Gastroesophageal sphincter (tissue), 4 donors: ENCODE data around the gene MIDN. TPM values are rescaled to one million over a fixed set of nuclear protein-coding genes. Genes with fewer than 3 reads are reported as not detected.
"Not testable (repeated sequence)": the region's sequence is repeated elsewhere in the genome, so short reads cannot be mapped to it uniquely, and the experiment has no call there.

Experiments
- ATAC-seq: fragments of 150-250 bp; one replicate; pipeline ENCODE4 v1.9.1; 2016; ENCODE audit warnings: mild to moderate bottlenecking, moderate library complexity
- H3K27ac ChIP-seq, 4 donors: fragments of 200-600 bp; sonication (generic) in 3 of 4; 1 replicate in 3 of 4; 2 replicates in 1 of 4; pipeline ENCODE4 v1.5.1; 2016 to 2019
- H3K27me3 ChIP-seq: fragments of 200-600 bp; sonication (generic); one replicate; pipeline ENCODE4 v1.5.1; 2019
- H3K36me3 ChIP-seq, 2 donors: fragments of 200-600 bp; sonication (generic); one replicate each; pipeline ENCODE4 v1.5.1; 2019; ENCODE audit warnings: control low read depth in 1 of 2
- H3K4me1 ChIP-seq, 3 donors: fragments of 200-600 bp; sonication (generic); 1 replicate in 2 of 3; 2 replicates in 1 of 3; pipeline ENCODE4 v1.5.1; 2016 to 2019; ENCODE audit warnings: control low read depth in 2 of 3
- H3K4me3 ChIP-seq, 2 donors: fragments of 200-600 bp; sonication (generic); one replicate each; pipeline ENCODE4 v1.5.1; 2019; ENCODE audit warnings: mild to moderate bottlenecking in 1 of 2, moderate library complexity in 1 of 2
- H3K9me3 ChIP-seq, 3 donors: fragments of 200-600 bp; sonication (generic); one replicate each; pipeline ENCODE4 v1.5.1; 2017 to 2019; ENCODE audit warnings: control low read depth in 2 of 3
- CTCF ChIP-seq, 4 experiments: fragments of 200-600 bp in 2 of 4; fragments of 450-650 bp in 2 of 4; sonication (generic) in 1 of 4; IDR thresholded peaks; one replicate each; pipeline ENCODE4 v1.5.1; 2017 to 2019; ENCODE audit warnings: antibody characterized with exemption in 4 of 4, mild to moderate bottlenecking in 2 of 4, moderate library complexity in 2 of 4
- EP300 ChIP-seq: sonication (generic); formaldehyde crosslinking; IDR thresholded peaks from one replicate; pipeline ENCODE4 v1.6.1; 2017; ENCODE audit warnings: antibody characterized with exemption, mild to moderate bottlenecking
- POLR2A ChIP-seq, 2 donors: fragments of 450-650 bp; IDR thresholded peaks; one replicate each; pipeline ENCODE4 v1.6.1; 2017; ENCODE audit warnings: antibody characterized with exemption in 2 of 2, mild to moderate bottlenecking in 2 of 2, moderate library complexity in 1 of 2
- POLR2AphosphoS5 ChIP-seq: sonication (generic); formaldehyde crosslinking; IDR thresholded peaks from one replicate; pipeline ENCODE4 v1.6.1; 2017; ENCODE audit warnings: antibody characterized with exemption
- WGBS, 2 donors: methylation state at CpG; one replicate each; pipeline ENCODE4 v1.1.5; 2018; ENCODE audit warnings: low coverage in 1 of 2; 5-methylcytosine and 5-hydroxymethylcytosine counted together
- total RNA-seq, 4 donors: library from RNA; depleted of rRNA; stranded (reverse); fragments of >200 nt; gene quantifications; one replicate each; pipeline ENCODE4 v1.1.0, GENCODE V29; 2016

Gene MIDN
- total RNA-seq, 4 donors from 2014 or later = 20.0 to 40.1 (median 24.2) TPM

GRCh38 chr19:1245494-1246264, 2.7 kb upstream of the MIDN start:
- WGBS, 2 donors = no CpG with 5 or more reads among the region's 26 CpGs
- H3K36me3 ChIP-seq = no peaks in the 10 kb centered on the region
- peak; percentile 2 for ATAC-seq
- peak overlapping the region; percentile 79 to 100 (median 98) for H3K27ac ChIP-seq
- TF ChIP-seq CTCF (IDR thresholded peaks at IDR 0.05) (no peak), EP300 (peak; percentile 60), POLR2AphosphoS5 (peak; percentile 71), POLR2A (IDR thresholded peaks at IDR 0.05) (peak in 1 of 2 donors; percentile 28)
- H3K4me1 ChIP-seq = peaks cover 7 to 75% (median 62%) of the 10 kb centered on the region in 3 donors
- H3K4me3 ChIP-seq = peak overlapping the region in 1 of 2 donors; percentile 35
- no peaks in the 10 kb centered on the region for H3K9me3 ChIP-seq
- no peaks in the 10 kb centered on the region for H3K27me3 ChIP-seq

- H3K4me3 ChIP-seq, ATAC-seq, H3K36me3 ChIP-seq, H3K9me3 ChIP-seq, H3K27me3 ChIP-seq: not testable (repeated sequence)
- 66 to 79% methylated on average over 9 to 15 of the region's 27 CpGs for WGBS, 2 donors
- peak overlapping the region; percentile 79 to 100 (median 98) for H3K27ac ChIP-seq
- H3K4me1 ChIP-seq = peaks cover 3 to 74% (median 56%) of the 10 kb centered on the region in 3 donors
Measured at GRCh38 chr19:1246265-1247087, 1.9 kb upstream of the MIDN start.

GRCh38 chr19:1247748-1248138, 640 bp upstream of the MIDN start:
- Histone ChIP-seq H3K4me3 (peak overlapping the region; percentile 65 to 86), H3K4me1 (peaks cover 3 to 75% (median 54%) of the 10 kb centered on the region in 3 donors)
- WGBS, 2 donors = 52 to 76% methylated on average over 4 of the region's 8 CpGs

GRCh38 chr19:1248786-1249297, 459 bp downstream of the MIDN start:
- no CpG with 5 or more reads among the region's 74 CpGs for WGBS, 2 donors
- Histone ChIP-seq H3K27ac (peak overlapping the region; percentile 96 to 100 (median 100)), H3K9me3 (no peaks in the 10 kb centered on the region), H3K4me1 (peaks cover 3 to 75% (median 46%) of the 10 kb centered on the region in 3 donors), H3K4me3 (peak overlapping the region; percentile 65 to 86), H3K36me3 (peaks cover 0 to 12% of the 10 kb centered on the region in 2 donors), H3K27me3 (no peaks in the 10 kb centered on the region)
- TF ChIP-seq CTCF (IDR thresholded peaks at IDR 0.05) (peak in 3 of 4 experiments; percentile 88 to 99 (median 96)), POLR2AphosphoS5 (no peak), EP300 (no peak), POLR2A (IDR thresholded peaks at IDR 0.05) (no peak)
- ATAC-seq = peak; percentile 22

More at GRCh38 chr19:1247748-1248138, 640 bp upstream of the MIDN start:
- no peaks in the 10 kb centered on the region for H3K9me3 ChIP-seq
- no peak for ATAC-seq
- no peak for TF ChIP-seq EP300
- TF ChIP-seq CTCF (IDR thresholded peaks at IDR 0.05) = no peak
- no peak for TF ChIP-seq POLR2AphosphoS5
- no peak for TF ChIP-seq POLR2A (IDR thresholded peaks at IDR 0.05)
- peak overlapping the region; percentile 96 to 100 (median 100) for H3K27ac ChIP-seq
- H3K27me3 ChIP-seq = no peaks in the 10 kb centered on the region
- peaks cover 0 to 10% of the 10 kb centered on the region in 2 donors for H3K36me3 ChIP-seq

GRCh38 chr19:1249298-1249989, 1.1 kb downstream of the MIDN start:
- no peaks in the 10 kb centered on the region for H3K27me3 ChIP-seq
- peak; percentile 44 for ATAC-seq
- H3K9me3 ChIP-seq = no peaks in the 10 kb centered on the region
- peak overlapping the region; percentile 96 to 100 (median 100) for H3K27ac ChIP-seq
- H3K4me1 ChIP-seq = peaks cover 3 to 75% (median 46%) of the 10 kb centered on the region in 3 donors
- H3K4me3 ChIP-seq = peak overlapping the region; percentile 78 to 86
- H3K36me3 ChIP-seq = peaks cover 0 to 18% of the 10 kb centered on the region in 2 donors
- TF ChIP-seq CTCF (IDR thresholded peaks at IDR 0.05) (no peak), EP300 (peak; percentile 33), POLR2AphosphoS5 (peak; percentile 97), POLR2A (IDR thresholded peaks at IDR 0.05) (peak; percentile 87 to 94)
- 0% methylated on average over 2 of the region's 102 CpGs; no CpG with 5 or more reads in 1 of the 2 donors for WGBS, 2 donors
